ENCODE results near the gene CAMTA1.

CAMTA1 gene

GRCh38 chr1:6905790-6906189 is 120.5 kb downstream of the CAMTA1 start:
- no peak for DNase-seq (ENCODE audit: low read depth)
- H3K4me3 ChIP-seq (ENCODE audit: control insufficient read depth, low read depth, low read length): no peak overlapping the region
- TF ChIP-seq CTCF (IDR thresholded peaks at IDR 0.05; ENCODE audit: control insufficient read depth, insufficient read depth, low read depth, low read length, missing control alignments): no peak

DNA sequence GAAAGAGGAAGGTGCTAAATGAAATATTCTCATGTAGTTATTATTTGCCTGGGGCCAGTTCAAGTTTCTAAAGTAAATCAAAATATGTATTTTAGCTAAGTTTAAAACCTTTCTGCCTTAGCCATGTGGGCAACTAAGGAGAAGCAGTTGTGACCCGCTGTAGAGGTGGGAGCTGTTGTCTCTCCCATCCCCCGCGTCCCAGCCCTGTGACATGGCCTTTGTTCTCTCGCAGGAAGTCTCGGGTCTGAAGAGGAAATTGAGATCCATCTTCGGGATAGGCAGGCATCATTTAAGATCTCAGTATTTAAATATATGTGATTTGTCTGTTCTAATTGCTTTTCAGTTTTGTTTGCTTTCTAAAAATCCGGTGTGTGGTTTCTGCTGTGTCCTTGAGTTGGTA is 121.5 kb downstream of the CAMTA1 start:
- no peak overlapping the region for H3K4me3 ChIP-seq (ENCODE audit: control insufficient read depth, low read depth, low read length)
- no peak for DNase-seq (ENCODE audit: low read depth)
- no peak for TF ChIP-seq CTCF (IDR thresholded peaks at IDR 0.05; ENCODE audit: control insufficient read depth, insufficient read depth, low read depth, low read length, missing control alignments)

DNA sequence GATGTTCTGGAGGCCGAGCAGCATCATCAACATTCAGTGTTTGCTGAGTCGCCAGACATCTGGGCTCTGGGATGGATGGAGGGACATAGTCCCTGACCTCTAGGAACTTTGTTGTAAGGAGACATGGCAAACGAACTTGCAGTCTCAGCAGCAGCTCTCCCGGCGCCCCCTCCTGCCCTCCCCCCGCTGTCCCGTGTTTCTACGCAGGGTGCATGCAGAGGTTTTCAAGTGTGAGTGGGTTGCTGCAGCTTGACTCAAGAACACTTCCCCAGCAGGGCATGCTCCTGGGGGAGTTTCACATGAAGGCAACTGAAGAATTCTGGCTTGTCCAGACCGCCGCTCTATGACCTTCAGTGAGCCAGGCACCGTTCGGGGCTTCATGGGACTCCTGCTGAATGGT is 121.9 kb downstream of the CAMTA1 start:
- no peak for DNase-seq (ENCODE audit: low read depth)
- no peak for TF ChIP-seq CTCF (IDR thresholded peaks at IDR 0.05; ENCODE audit: control insufficient read depth, insufficient read depth, low read depth, low read length, missing control alignments)
- no peak overlapping the region for H3K4me3 ChIP-seq (ENCODE audit: control insufficient read depth, low read depth, low read length)

DNA sequence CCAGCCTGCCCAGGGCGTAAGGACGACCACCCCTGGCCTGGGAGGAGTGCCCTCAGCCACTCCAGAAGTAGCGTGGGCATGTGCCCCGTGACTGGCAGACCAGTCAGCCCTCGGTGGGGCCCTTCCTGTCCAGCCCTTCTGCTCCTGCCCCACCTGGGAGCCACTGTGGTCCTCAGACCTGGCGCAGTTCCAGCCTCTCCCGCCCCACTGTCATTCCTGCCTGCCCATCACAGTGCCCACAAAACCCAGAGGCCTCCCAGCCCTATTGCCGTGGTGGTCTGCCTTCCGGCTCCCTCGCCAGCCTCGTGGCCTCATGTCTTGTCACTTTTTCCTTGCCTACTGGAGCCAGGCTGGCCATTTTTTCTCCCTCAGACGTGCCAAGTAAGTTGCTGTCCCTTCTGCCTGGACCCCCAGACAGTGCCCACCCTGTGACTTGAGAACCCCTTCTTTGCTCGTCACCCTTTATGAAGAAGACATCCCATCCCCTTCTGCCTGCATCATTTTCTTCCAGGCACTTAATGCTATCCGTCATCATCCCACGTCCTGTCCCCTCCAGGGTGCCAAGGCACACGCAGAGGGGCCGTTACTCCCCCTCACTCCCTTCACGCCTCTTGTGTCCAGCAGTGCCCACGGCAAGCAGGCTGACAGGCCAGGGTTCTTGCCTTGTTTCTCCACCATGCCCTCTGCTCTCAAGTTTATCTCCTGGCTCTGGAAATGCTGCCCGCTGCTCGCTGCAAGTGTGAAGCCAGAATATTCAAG is 122.6 kb downstream of the CAMTA1 start:
- no peak for DNase-seq (ENCODE audit: low read depth)
- no peak for TF ChIP-seq CTCF (IDR thresholded peaks at IDR 0.05; ENCODE audit: control insufficient read depth, insufficient read depth, low read depth, low read length, missing control alignments)
- no peak overlapping the region for H3K4me3 ChIP-seq (ENCODE audit: control insufficient read depth, low read depth, low read length)

- no peak for DNase-seq (ENCODE audit: low read depth)
- no peak for TF ChIP-seq CTCF (IDR thresholded peaks at IDR 0.05; ENCODE audit: control insufficient read depth, insufficient read depth, low read depth, low read length, missing control alignments)
- H3K4me3 ChIP-seq (ENCODE audit: control insufficient read depth, low read depth, low read length): no peak overlapping the region
These were observed 124.1 kb downstream of the CAMTA1 start for GRCh38 chr1:6909401-6909800.

GRCh38 chr1:6909857-6910256 is 124.6 kb downstream of the CAMTA1 start:
- no peak for TF ChIP-seq CTCF (IDR thresholded peaks at IDR 0.05; ENCODE audit: control insufficient read depth, insufficient read depth, low read depth, low read length, missing control alignments)
- no peak for DNase-seq (ENCODE audit: low read depth)

More at GRCh38 chr1:6909857-6910256, 124.6 kb downstream of the CAMTA1 start:
- H3K4me3 ChIP-seq (ENCODE audit: control insufficient read depth, low read depth, low read length): no peak overlapping the region

All from AG09309 (cell line).